IPS-11a (cell line): Measurements from ENCODE around the gene RRAS2.

ENCODE experiments used
- H3K4me3 ChIP-seq: one replicate; pipeline ENCODE4 v1.5.1; 2013; ENCODE audit warnings: low read depth, low read length, control low read depth

RRAS2 gene

GRCh38 chr11:14340721-14341120, 18.3 kb downstream of the RRAS2 start:
- peak overlapping the region; percentile 47 for H3K4me3 ChIP-seq

- no peak overlapping the region for H3K4me3 ChIP-seq
These were observed 19.6 kb downstream of the RRAS2 start for GRCh38 chr11:14339356-14339755.

- no peak overlapping the region for H3K4me3 ChIP-seq
These were observed 22.2 kb downstream of the RRAS2 start for GRCh38 chr11:14336507-14337503.

- H3K4me3 ChIP-seq: no peak overlapping the region
These were observed 23.3 kb downstream of the RRAS2 start for GRCh38 chr11:14335712-14336111.

GRCh38 chr11:14334893-14335292, 24.1 kb downstream of the RRAS2 start:
- H3K4me3 ChIP-seq: no peak overlapping the region

GRCh38 chr11:14334192-14334591, 24.8 kb downstream of the RRAS2 start:
- H3K4me3 ChIP-seq: no peak overlapping the region

- no peak overlapping the region for H3K4me3 ChIP-seq
These were observed 27.4 kb downstream of the RRAS2 start for GRCh38 chr11:14331476-14332136.

GRCh38 chr11:14330881-14331280, 28.1 kb downstream of the RRAS2 start:
- H3K4me3 ChIP-seq: no peak overlapping the region

- no peak overlapping the region for H3K4me3 ChIP-seq
These were observed 29.3 kb downstream of the RRAS2 start for GRCh38 chr11:14329702-14330101.

- no peak overlapping the region for H3K4me3 ChIP-seq
These were observed 31.9 kb downstream of the RRAS2 start for GRCh38 chr11:14327116-14327515.

GRCh38 chr11:14323118-14323676, 35.8 kb downstream of the RRAS2 start:
- H3K4me3 ChIP-seq: no peak overlapping the region

GRCh38 chr11:14322510-14322909, 36.5 kb downstream of the RRAS2 start:
- H3K4me3 ChIP-seq: no peak overlapping the region

GRCh38 chr11:14320020-14320419, 39.0 kb downstream of the RRAS2 start:
- no peak overlapping the region for H3K4me3 ChIP-seq

GRCh38 chr11:14318581-14318981, 40.4 kb downstream of the RRAS2 start:
- no peak overlapping the region for H3K4me3 ChIP-seq

GRCh38 chr11:14317659-14318325, 41.2 kb downstream of the RRAS2 start:
- no peak overlapping the region for H3K4me3 ChIP-seq

- no peak overlapping the region for H3K4me3 ChIP-seq
These were observed 43.9 kb downstream of the RRAS2 start for GRCh38 chr11:14315130-14315529.

GRCh38 chr11:14314127-14314526, 44.9 kb downstream of the RRAS2 start:
- H3K4me3 ChIP-seq: no peak overlapping the region

- H3K4me3 ChIP-seq: no peak overlapping the region
These were observed 46.1 kb downstream of the RRAS2 start for GRCh38 chr11:14312736-14313438.

GRCh38 chr11:14310679-14311078, 48.3 kb downstream of the RRAS2 start:
- no peak overlapping the region for H3K4me3 ChIP-seq

GRCh38 chr11:14309425-14310192, 49.4 kb downstream of the RRAS2 start:
- H3K4me3 ChIP-seq: no peak overlapping the region
